NCI-H1105 (cell line): ENCODE results near the gene CAD.
"Not testable (repeated sequence)": the region's sequence is repeated elsewhere in the genome, so short reads cannot be mapped to it uniquely, and the experiment has no call there.

Experiments
- DNase-seq: peaks from one replicate; lab custom pipeline; 2025; lab: John Stamatoyannopoulos, UW

CAD gene

GRCh38 chr2:27217173-27218121 lies at the start of gene CAD:
CAD (plus strand) TSS chr2:27217369; CDS start chr2:27217552, 183 bp downstream.
- peak; percentile 83 for DNase-seq

- DNase-seq, result no peak
Observed at GRCh38 chr2:27170581-27171337, 46.4 kb upstream of the CAD start.

GRCh38 chr2:27171351-27171848 lies 45.8 kb upstream of the CAD start:
- no peak for DNase-seq

GRCh38 chr2:27174638-27175037 lies 42.5 kb upstream of the CAD start:
- no peak for DNase-seq

- DNase-seq, result no peak
Observed at GRCh38 chr2:27175330-27175729, 41.8 kb upstream of the CAD start.

- DNase-seq, result not testable (repeated sequence)
Observed at GRCh38 chr2:27175781-27176180, 41.4 kb upstream of the CAD start.

- DNase-seq, result no peak
Observed at GRCh38 chr2:27177441-27178351, 39.5 kb upstream of the CAD start.

GRCh38 chr2:27178469-27178868 lies 38.7 kb upstream of the CAD start:
- DNase-seq, result no peak

GRCh38 chr2:27179344-27180000 lies 37.7 kb upstream of the CAD start:
- DNase-seq, result no peak

GRCh38 chr2:27182346-27182745 lies 34.8 kb upstream of the CAD start:
- DNase-seq, result no peak

- DNase-seq, result no peak
Observed at GRCh38 chr2:27184115-27184514, 33.1 kb upstream of the CAD start.

GRCh38 chr2:27185331-27186026 lies 31.7 kb upstream of the CAD start:
- no peak for DNase-seq

GRCh38 chr2:27186613-27187345 lies 30.4 kb upstream of the CAD start:
- DNase-seq, result no peak

- no peak for DNase-seq
Observed at GRCh38 chr2:27189989-27190388, 27.2 kb upstream of the CAD start.

GRCh38 chr2:27191070-27191829 lies 25.9 kb upstream of the CAD start:
- DNase-seq, result peak; percentile 47

- DNase-seq, result no peak
Observed at GRCh38 chr2:27194538-27195354, 22.4 kb upstream of the CAD start.

- DNase-seq, result not testable (repeated sequence)
Observed at GRCh38 chr2:27195799-27196198, 21.4 kb upstream of the CAD start.

GRCh38 chr2:27198068-27198467 lies 19.1 kb upstream of the CAD start:
- DNase-seq, result not testable (repeated sequence)
